HG02623 (cell line): ENCODE measurements around the gene LCE3E.
"Not testable (repeated sequence)": the region's sequence is repeated elsewhere in the genome, so short reads cannot be mapped to it uniquely, and the experiment has no call there.

ENCODE experiments used
- ATAC-seq: cut with Tn5 transposase; IDR thresholded peaks from one replicate; pipeline ENCODE4 v1.9.1; 2021; ENCODE audit warnings: moderate library complexity; ENCODE audit not compliant: unreplicated experiment

The LCE3E gene

GRCh38 chr1:152566681-152567080, at the start of gene LCE3E:
TSS of gene LCE3E (minus strand) at chr1:152566780. CDS start at chr1:152566208, 572 bp downstream.
- no peak for ATAC-seq

GRCh38 chr1:152613511-152613910, 46.9 kb upstream of the LCE3E start, which contains the start of gene LCE3B:
TSS of gene LCE3B (plus strand) at chr1:152613811. CDS start at chr1:152613811, 0 bp downstream.
- no peak for ATAC-seq

GRCh38 chr1:152599934-152600333, 33.4 kb upstream of the LCE3E start, which contains the start of gene LCE3C:
TSS of gene LCE3C (plus strand) at chr1:152600234. CDS start at chr1:152600732, 498 bp downstream.
- ATAC-seq = no peak

- no peak for ATAC-seq
Observed at GRCh38 chr1:152596986-152597385, 30.4 kb upstream of the LCE3E start.

- no peak for ATAC-seq
Observed at GRCh38 chr1:152585586-152585985, 19.0 kb upstream of the LCE3E start.

GRCh38 chr1:152582647-152583046, 16.1 kb upstream of the LCE3E start:
- no peak for ATAC-seq

- no peak for ATAC-seq
Observed at GRCh38 chr1:152580433-152580832, 13.9 kb upstream of the LCE3E start, which contains the start of gene LCE3D. TSS of gene LCE3D (minus strand) at chr1:152580516. CDS start at chr1:152579936, 580 bp downstream.

GRCh38 chr1:152579526-152579925, 12.9 kb upstream of the LCE3E start:
- ATAC-seq = not testable (repeated sequence)

- ATAC-seq = no peak
Observed at GRCh38 chr1:152577168-152577567, 10.6 kb upstream of the LCE3E start.

GRCh38 chr1:152565535-152566215, 905 bp downstream of the LCE3E start:
- ATAC-seq = no peak

GRCh38 chr1:152565115-152565514, 1.5 kb downstream of the LCE3E start:
- ATAC-seq = no peak

- not testable (repeated sequence) for ATAC-seq
Observed at GRCh38 chr1:152548358-152548757, 18.2 kb downstream of the LCE3E start.

- ATAC-seq = no peak
Observed at GRCh38 chr1:152546704-152547103, 19.9 kb downstream of the LCE3E start.

GRCh38 chr1:152543820-152544219, 22.8 kb downstream of the LCE3E start:
- ATAC-seq = no peak

- no peak for ATAC-seq
Observed at GRCh38 chr1:152539901-152540300, 26.7 kb downstream of the LCE3E start.

- no peak for ATAC-seq
Observed at GRCh38 chr1:152537496-152537895, 29.1 kb downstream of the LCE3E start.

GRCh38 chr1:152535774-152536173, 30.8 kb downstream of the LCE3E start:
- ATAC-seq = no peak

- ATAC-seq = no peak
Observed at GRCh38 chr1:152533327-152533938, 33.1 kb downstream of the LCE3E start.

- ATAC-seq = no peak
Observed at GRCh38 chr1:152525080-152525641, 41.4 kb downstream of the LCE3E start.

- no peak for ATAC-seq
Observed at GRCh38 chr1:152520561-152521090, 46.0 kb downstream of the LCE3E start.

- no peak for ATAC-seq
Observed at GRCh38 chr1:152519851-152520250, 46.7 kb downstream of the LCE3E start.
